WI38 (cell line): ENCODE results near the gene PTTG1.

Experiments
- H3K4me3 ChIP-seq: 2 replicates; pipeline ENCODE4 v1.5.1; 2011; ENCODE audit warnings: low read depth, mild to moderate bottlenecking, control low read depth, low read length
- TF ChIP-seq, protein P1 (sequence below): IDR thresholded peaks from 2 replicates; pipeline ENCODE4 v1.5.1; 2012; ENCODE audit warnings: low read depth, mild to moderate bottlenecking, control low read depth, low read length

The PTTG1 gene

GRCh38 chr5:160445751-160446150 is 24.1 kb downstream of the PTTG1 start:
- H3K4me3 ChIP-seq: no peak overlapping the region
- TF ChIP-seq, protein P1, sequence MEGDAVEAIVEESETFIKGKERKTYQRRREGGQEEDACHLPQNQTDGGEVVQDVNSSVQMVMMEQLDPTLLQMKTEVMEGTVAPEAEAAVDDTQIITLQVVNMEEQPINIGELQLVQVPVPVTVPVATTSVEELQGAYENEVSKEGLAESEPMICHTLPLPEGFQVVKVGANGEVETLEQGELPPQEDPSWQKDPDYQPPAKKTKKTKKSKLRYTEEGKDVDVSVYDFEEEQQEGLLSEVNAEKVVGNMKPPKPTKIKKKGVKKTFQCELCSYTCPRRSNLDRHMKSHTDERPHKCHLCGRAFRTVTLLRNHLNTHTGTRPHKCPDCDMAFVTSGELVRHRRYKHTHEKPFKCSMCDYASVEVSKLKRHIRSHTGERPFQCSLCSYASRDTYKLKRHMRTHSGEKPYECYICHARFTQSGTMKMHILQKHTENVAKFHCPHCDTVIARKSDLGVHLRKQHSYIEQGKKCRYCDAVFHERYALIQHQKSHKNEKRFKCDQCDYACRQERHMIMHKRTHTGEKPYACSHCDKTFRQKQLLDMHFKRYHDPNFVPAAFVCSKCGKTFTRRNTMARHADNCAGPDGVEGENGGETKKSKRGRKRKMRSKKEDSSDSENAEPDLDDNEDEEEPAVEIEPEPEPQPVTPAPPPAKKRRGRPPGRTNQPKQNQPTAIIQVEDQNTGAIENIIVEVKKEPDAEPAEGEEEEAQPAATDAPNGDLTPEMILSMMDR: no peak

GRCh38 chr5:160448886-160449285 is 27.2 kb downstream of the PTTG1 start:
- TF ChIP-seq, protein P1: no peak
- no peak overlapping the region for H3K4me3 ChIP-seq

GRCh38 chr5:160449458-160449857 is 27.8 kb downstream of the PTTG1 start:
- TF ChIP-seq, protein P1: no peak
- no peak overlapping the region for H3K4me3 ChIP-seq

DNA sequence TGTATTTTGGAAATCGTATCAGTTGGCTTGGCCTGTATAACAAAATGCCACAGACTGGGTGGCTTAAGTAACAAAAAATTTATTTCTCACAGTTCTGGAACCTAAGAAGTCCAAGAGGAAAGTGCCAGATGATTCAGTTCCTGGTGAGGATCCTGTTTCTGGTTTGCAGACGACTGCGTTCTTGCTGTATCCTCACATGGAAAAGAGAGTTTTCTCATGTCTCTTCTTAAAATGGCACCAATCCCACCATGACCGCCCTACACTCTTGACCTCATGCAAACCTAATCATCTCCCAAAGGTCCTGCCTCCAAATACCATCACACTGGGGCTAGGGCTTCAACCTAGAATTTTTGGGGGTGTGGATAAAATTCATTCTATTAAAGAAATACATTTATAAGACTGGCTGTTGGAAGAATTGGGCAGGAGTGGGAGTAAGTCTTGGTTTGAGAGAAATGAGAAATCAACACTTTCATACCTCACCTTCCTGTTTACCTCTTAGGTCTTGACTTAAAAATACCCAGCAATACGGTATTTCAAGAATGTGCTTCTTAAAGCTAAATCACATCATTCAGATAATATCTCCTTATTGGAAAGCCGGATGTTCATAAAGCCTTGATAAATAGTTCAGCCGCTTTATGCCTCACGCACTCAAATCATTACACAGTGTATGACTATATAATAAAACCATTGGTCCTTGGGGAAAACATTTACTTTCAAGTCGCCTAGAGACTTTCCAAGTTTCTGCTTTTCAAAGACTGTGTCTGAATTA is 28.7 kb downstream of the PTTG1 start:
- H3K4me3 ChIP-seq: no peak overlapping the region
- TF ChIP-seq, protein P1: no peak

DNA sequence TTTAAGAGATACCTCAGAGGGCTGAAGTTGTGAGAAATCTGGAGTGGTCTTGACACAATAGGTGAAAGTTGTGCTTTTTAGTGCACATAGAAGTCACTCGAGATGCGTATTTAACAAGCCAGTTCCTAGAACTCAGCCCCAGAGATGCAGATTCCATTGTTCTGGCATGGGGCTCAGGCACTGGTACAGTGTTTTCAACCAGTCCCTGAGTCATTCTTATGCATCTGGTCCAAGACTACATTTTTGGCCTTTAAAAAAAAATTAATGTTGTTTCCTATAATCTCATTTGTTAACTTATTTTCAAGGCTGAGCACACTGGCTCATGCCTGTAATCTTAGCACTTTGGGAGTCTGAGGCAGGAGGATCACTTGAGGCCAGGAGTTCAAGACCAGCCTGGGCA is 29.6 kb downstream of the PTTG1 start:
- TF ChIP-seq, protein P1: no peak
- no peak overlapping the region for H3K4me3 ChIP-seq

- TF ChIP-seq, protein P1: no peak
- H3K4me3 ChIP-seq: no peak overlapping the region
These were observed 30.4 kb downstream of the PTTG1 start for GRCh38 chr5:160452036-160452435.

DNA sequence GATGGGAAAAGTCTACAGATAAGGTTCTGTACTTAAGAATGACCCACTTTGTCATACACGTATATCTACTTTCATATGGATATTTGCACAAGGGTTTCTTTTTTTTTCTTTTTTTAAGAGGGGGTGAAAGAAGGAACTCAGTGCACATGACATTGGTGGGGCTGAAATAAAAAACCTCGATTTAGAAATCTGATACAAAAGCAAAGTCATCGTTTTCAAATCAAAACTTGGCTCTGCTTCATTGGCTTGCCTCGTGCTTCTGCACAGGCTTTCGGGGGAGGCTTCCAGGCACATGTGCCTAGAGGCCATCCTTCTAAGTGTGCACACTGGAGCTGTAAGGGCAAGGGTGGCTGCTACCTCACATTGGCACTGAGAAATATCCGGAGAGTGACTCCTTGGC is 31.1 kb downstream of the PTTG1 start:
- TF ChIP-seq, protein P1: no peak
- H3K4me3 ChIP-seq: no peak overlapping the region
